GM12878 (cell line): ENCODE measurements around the gene GOLGA5. TPM values are rescaled to one million over a fixed set of nuclear protein-coding genes. Genes with fewer than 3 reads are reported as not detected.

Experiments
- ATAC-seq: fragments of 200-7000 bp; cut with Tn5 transposase; 3 replicates; pipeline ENCODE4 v1.9.1; 2020; ENCODE audit warnings: mild to moderate bottlenecking, moderate library complexity
- BruUV-seq: library from RNA; stranded (reverse); fragments of 400-500 nt; replicated peaks from 2 replicates; lab custom pipeline; 2021; lab: Mats Ljungman, UMichigan
- CTCF ChIA-PET: fragments of 300-600 bp; sonication (Branson Sonifier 250); formaldehyde crosslinking; extraction: SDS; loops from one replicate; lab custom pipeline; 2021; ENCODE audit warnings: inconsistent platforms; lab: Yijun Ruan, JAX
- POLR2A ChIA-PET: fragments of 350-600 bp; formaldehyde crosslinking; extraction: SDS; loops from one replicate; lab custom pipeline; 2021; ENCODE audit warnings: inconsistent platforms; lab: Charles Lee
- RAD21 ChIA-PET: fragments of 300-600 bp; sonication (Branson Sonifier 250); formaldehyde crosslinking; loops from one replicate; lab custom pipeline; 2023; ENCODE audit warnings: antibody characterized with exemption; ENCODE audit not compliant: unreplicated experiment; lab: Charles Lee
- SMC1A ChIA-PET: fragments of 300-600 bp; sonication (Branson Sonifier 250); formaldehyde crosslinking; loops from one replicate; lab custom pipeline; 2023; ENCODE audit not compliant: unreplicated experiment, uncharacterized antibody; lab: Charles Lee
- DNase-seq: peaks from one replicate; pipeline ENCODE4 v3.0.0-alpha.2; 2011; ENCODE audit warnings: low read depth, low spot score
- FAIRE-seq: peaks from 3 replicates; lab custom pipeline; 2011; peaks lifted over from hg19 to GRCh38; lab: Jason Lieb, UNC
- H2AFZ ChIP-seq: 2 replicates; pipeline ENCODE4 v1.6.0; 2011; ENCODE audit warnings: low read depth, low read length, control low read depth; ENCODE audit not compliant: control insufficient read depth
- H3K27ac ChIP-seq: 2 replicates; pipeline ENCODE4 v1.5.1; 2011; ENCODE audit warnings: control low read depth; ENCODE audit not compliant: control insufficient read depth, insufficient read depth
- H3K27me3 ChIP-seq, 2 experiments: replicated peaks in 1 of 2; 2 replicates each; pipeline versions ENCODE4 v1.6.0 to v1.6.1; 2011; ENCODE audit warnings: low read length in 1 of 2; ENCODE audit not compliant: control insufficient read depth in 2 of 2, insufficient read depth in 2 of 2
- H3K36me3 ChIP-seq, 2 experiments: 2 replicates each; pipeline ENCODE4 v1.5.1; 2011; ENCODE audit warnings: low read length in 1 of 2; ENCODE audit not compliant: control insufficient read depth in 2 of 2, insufficient read depth in 2 of 2
- H3K4me1 ChIP-seq: 2 replicates; pipeline ENCODE4 v1.6.1; 2011; ENCODE audit warnings: mild to moderate bottlenecking, low read length, moderate library complexity, mixed read lengths; ENCODE audit not compliant: control insufficient read depth, insufficient read depth
- H3K4me2 ChIP-seq: 2 replicates; pipeline ENCODE4 v1.6.0; 2011; ENCODE audit warnings: control low read depth; ENCODE audit not compliant: control insufficient read depth, insufficient read depth
- H3K4me3 ChIP-seq: fragments of 200-600 bp; sonication (generic); 2 replicates; pipeline ENCODE4 v1.5.1; 2016
- H3K79me2 ChIP-seq: 2 replicates; pipeline ENCODE4 v1.6.0; 2011; ENCODE audit warnings: low read length; ENCODE audit not compliant: control insufficient read depth, insufficient read depth
- H3K9ac ChIP-seq: 2 replicates; pipeline ENCODE4 v1.8.0; 2011; ENCODE audit warnings: low read length, control low read depth, mixed read lengths; ENCODE audit not compliant: control insufficient read depth, insufficient read depth
- H3K9me3 ChIP-seq: replicated peaks from 3 replicates; pipeline ENCODE4 v1.5.1; 2011; ENCODE audit warnings: mild to moderate bottlenecking, low read length; ENCODE audit not compliant: control insufficient read depth, insufficient read depth
- H4K20me1 ChIP-seq: 2 replicates; pipeline ENCODE4 v1.6.0; 2011; ENCODE audit not compliant: control insufficient read depth, insufficient read depth
- BCL11A ChIP-seq: IDR thresholded peaks from 2 replicates; pipeline ENCODE4 v1.6.1; 2011; ENCODE audit warnings: low read depth, low read length
- EP300 ChIP-seq, 2 experiments: fragments of 150-350 bp in 1 of 2; IDR thresholded peaks; 2 replicates each; pipeline ENCODE4 v1.6.1; 2011 to 2012; ENCODE audit warnings: low read depth in 2 of 2, low read length in 2 of 2, borderline replicate concordance in 1 of 2, improper control_type of control experiment in 1 of 2, inconsistent platforms in 1 of 2; ENCODE audit not compliant: control insufficient read depth in 1 of 2
- ESRRA ChIP-seq: IDR thresholded peaks from 2 replicates; pipeline ENCODE4 v1.6.1; 2012; ENCODE audit warnings: mild to moderate bottlenecking, low read length, improper control_type of control experiment
- HDAC6 ChIP-seq: fragments of 200-600 bp; sonication (generic); IDR thresholded peaks from one replicate; pipeline ENCODE4 v1.8.0; 2017; ENCODE audit warnings: antibody characterized with exemption; ENCODE audit not compliant: unreplicated experiment
- KDM1A ChIP-seq: fragments of 200-600 bp; sonication (generic); IDR thresholded peaks from 2 replicates; pipeline ENCODE4 v1.6.1; 2016; ENCODE audit warnings: borderline replicate concordance
- MTA2 ChIP-seq: fragments of 450-650 bp; IDR thresholded peaks from 2 replicates; pipeline ENCODE4 v1.6.1; 2016; ENCODE audit warnings: low read depth, mild to moderate bottlenecking, moderate library complexity
- MYC ChIP-seq: IDR thresholded peaks from 2 replicates; pipeline ENCODE4 v1.6.1; 2011; ENCODE audit warnings: mild to moderate bottlenecking, low read length, moderate library complexity, inconsistent platforms; ENCODE audit not compliant: insufficient read depth, insufficient replicate concordance, insufficient read length, severe bottlenecking
- NFXL1 ChIP-seq: fragments of 450-650 bp; IDR thresholded peaks from 2 replicates; pipeline ENCODE4 v1.6.1; 2017; ENCODE audit warnings: antibody characterized with exemption, mild to moderate bottlenecking, borderline replicate concordance
- NR2C1 ChIP-seq: fragments of 450-650 bp; IDR thresholded peaks from 2 replicates; pipeline ENCODE4 v1.6.1; 2017; ENCODE audit warnings: antibody characterized with exemption, mild to moderate bottlenecking, moderate library complexity
- PAX5 ChIP-seq: IDR thresholded peaks from 2 replicates; pipeline ENCODE4 v1.6.1; 2011; ENCODE audit warnings: low read depth, low read length, borderline replicate concordance
- RELA ChIP-seq: fragments of 450-650 bp; IDR thresholded peaks from 2 replicates; pipeline ENCODE4 v1.8.0; 2014; ENCODE audit warnings: borderline replicate concordance; ENCODE audit not compliant: partially characterized antibody
- TCF7 ChIP-seq: IDR thresholded peaks from 2 replicates; pipeline ENCODE4 v1.6.1; 2014; ENCODE audit warnings: antibody characterized with exemption, borderline replicate concordance
- WGBS: methylation state at CpG from one replicate; pipeline ENCODE4 v1.1.6; 2016; ENCODE audit warnings: low lambda C conversion rate; ENCODE audit not compliant: insufficient replicate concordance, insufficient coverage; ENCODE audit errors: missing lambda C conversion rate; 5-methylcytosine and 5-hydroxymethylcytosine counted together
- in situ Hi-C: fragments of 300-500 bp; cut with MboI; formaldehyde crosslinking; loops from 9 replicates; pipeline ENCODE4 v1.14.3; 2018; ENCODE audit warnings: mixed read lengths
- intact Hi-C: fragments of 100-400 bp; cut with micrococcal nuclease; formaldehyde crosslinking; loops from one replicate; pipeline ENCODE4 v1.14.2; 2022; ENCODE audit not compliant: unreplicated experiment
- polyA plus RNA-seq, 11 experiments: library from polyadenylated mRNA; depleted of rRNA in 4 of 11; unstranded in 6 of 11; stranded (reverse) in 5 of 11; fragments of >200 nt; fragmentation: Nextera tagmentation in 4 of 11; fragmentation: Illumina TruSeq in 1 of 11; extraction: Ambion mirVana in 4 of 11; extraction: Trizol in 1 of 11; gene quantifications; 1 replicate in 1 of 11; 2 replicates in 10 of 11; pipeline versions ENCODE4 v1.2.1 to v1.2.3, GENCODE V29; 2011 to 2016; ENCODE audit warnings: inconsistent platforms in 2 of 11, missing spikeins in 2 of 11, low read depth in 1 of 11
- total RNA-seq, 4 experiments: library from RNA; depleted of rRNA in 3 of 4; stranded (reverse); fragments of >200 nt in 3 of 4; fragmentation: Illumina TruSeq in 1 of 4; extraction: Trizol in 1 of 4; gene quantifications; 2 replicates each; pipeline versions ENCODE4 v1.2.1 to v1.2.3, GENCODE V29; 2013 to 2021
- TF ChIP-seq, protein P1 (sequence below): fragments of 450-650 bp; IDR thresholded peaks from 2 replicates; pipeline ENCODE4 v1.6.1; 2017; ENCODE audit warnings: borderline replicate concordance
- TF ChIP-seq, protein P2 (sequence below): fragments of 450-650 bp; formaldehyde crosslinking; IDR thresholded peaks from 2 replicates; pipeline ENCODE4 v1.5.0; 2022; ENCODE audit warnings: mild to moderate bottlenecking, missing genetic modification characterization
- TF ChIP-seq, protein P3 (sequence below): IDR thresholded peaks from 2 replicates; pipeline ENCODE4 v1.6.1; 2012; ENCODE audit warnings: low read depth, low read length, improper control_type of control experiment

The GOLGA5 gene
- total and polyA plus RNA-seq, 10 of the 15 experiments (the other 5 are each of a cell fraction or from before 2014, with no cell fraction given) = 10.9 to 30.1 (median 19.7) TPM

DNA sequence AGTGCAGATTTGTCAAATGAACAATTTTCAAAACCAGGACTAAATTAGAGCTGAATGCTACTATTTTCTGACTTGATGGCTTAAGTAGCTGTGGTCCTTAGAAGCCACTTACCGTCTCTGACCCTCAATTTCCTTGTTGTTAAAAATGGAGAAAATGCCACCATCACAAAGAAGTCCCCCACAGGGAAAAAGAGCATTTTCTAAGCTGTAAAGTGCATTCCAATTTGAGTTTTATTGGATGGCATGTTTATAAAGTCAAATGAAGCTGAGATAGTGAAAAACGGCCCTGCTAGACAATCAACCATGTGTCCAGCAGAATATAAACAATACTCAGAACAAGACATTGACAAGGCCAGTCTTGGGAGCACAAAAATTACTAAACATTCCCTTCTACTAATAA lies 53.6 kb downstream of the GOLGA5 start (continued):
- TF ChIP-seq EP300 (IDR thresholded peaks at IDR 0.05; ENCODE audit: borderline replicate concordance in 1 of 2, control insufficient read depth in 1 of 2, low read depth in 2 of 2, low read length in 2 of 2) = no peak

DNA sequence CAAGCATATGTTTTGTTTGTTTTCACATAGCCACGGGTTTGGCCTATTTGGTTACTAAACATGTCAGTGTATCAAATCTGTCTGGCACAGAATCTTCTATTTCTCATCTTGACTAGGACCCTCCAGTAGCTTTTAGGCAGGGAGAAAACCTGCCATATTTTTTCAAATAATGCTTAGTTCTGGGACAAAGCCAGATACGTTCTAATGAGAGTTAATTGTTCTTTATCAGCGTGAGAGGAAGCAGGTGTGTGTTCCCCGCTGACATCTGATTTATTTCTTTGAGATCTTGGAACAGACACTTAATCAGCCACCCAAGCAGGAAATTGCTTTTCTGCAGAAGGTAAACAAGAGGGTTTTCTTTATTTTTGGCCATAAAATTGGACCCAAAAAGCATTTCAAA lies 54.8 kb downstream of the GOLGA5 start:
- Histone ChIP-seq H4K20me1 (no peaks in the 10 kb centered on the region), H3K27ac (no peak overlapping the region), H3K9me3 (peaks cover 6% of the 10 kb centered on the region; the same call in 1 of the 3 replicates), H3K79me2 (no peaks in the 10 kb centered on the region), H3K4me2 (no peak overlapping the region), H3K4me1 (peaks cover 7% of the 10 kb centered on the region), H3K4me3 (no peak overlapping the region), H2AFZ (no peak overlapping the region), H3K36me3 (no peaks in the 10 kb centered on the region), H3K9ac (no peak overlapping the region), H3K27me3 (no peaks in the 10 kb centered on the region)
- CTCF ChIA-PET = interaction anchor here (1.1 kb wide), 1 partner anchor 292 kb away, joined by 4 read pairs; no protein-coding TSS in a partner anchor
- DNase-seq = no peak
- WGBS = 56% methylated on average over 4 of the region's 4 CpGs
- SMC1A ChIA-PET = no interaction called here
- RAD21 ChIA-PET = no interaction called here
- ATAC-seq = no peak
- no peak for TF ChIP-seq RELA
- no peak for TF ChIP-seq NR2C1
- TF ChIP-seq HDAC6 = no peak
- no peak for TF ChIP-seq TCF7
- TF ChIP-seq MYC = no peak
- no peak for TF ChIP-seq KDM1A
- TF ChIP-seq, protein P1, sequence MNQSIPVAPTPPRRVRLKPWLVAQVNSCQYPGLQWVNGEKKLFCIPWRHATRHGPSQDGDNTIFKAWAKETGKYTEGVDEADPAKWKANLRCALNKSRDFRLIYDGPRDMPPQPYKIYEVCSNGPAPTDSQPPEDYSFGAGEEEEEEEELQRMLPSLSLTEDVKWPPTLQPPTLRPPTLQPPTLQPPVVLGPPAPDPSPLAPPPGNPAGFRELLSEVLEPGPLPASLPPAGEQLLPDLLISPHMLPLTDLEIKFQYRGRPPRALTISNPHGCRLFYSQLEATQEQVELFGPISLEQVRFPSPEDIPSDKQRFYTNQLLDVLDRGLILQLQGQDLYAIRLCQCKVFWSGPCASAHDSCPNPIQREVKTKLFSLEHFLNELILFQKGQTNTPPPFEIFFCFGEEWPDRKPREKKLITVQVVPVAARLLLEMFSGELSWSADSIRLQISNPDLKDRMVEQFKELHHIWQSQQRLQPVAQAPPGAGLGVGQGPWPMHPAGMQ = no peak
- TF ChIP-seq BCL11A = no peak
- no peak for TF ChIP-seq MTA2
- no peak for TF ChIP-seq ESRRA
- TF ChIP-seq PAX5 = no peak
- TF ChIP-seq, protein P2, sequence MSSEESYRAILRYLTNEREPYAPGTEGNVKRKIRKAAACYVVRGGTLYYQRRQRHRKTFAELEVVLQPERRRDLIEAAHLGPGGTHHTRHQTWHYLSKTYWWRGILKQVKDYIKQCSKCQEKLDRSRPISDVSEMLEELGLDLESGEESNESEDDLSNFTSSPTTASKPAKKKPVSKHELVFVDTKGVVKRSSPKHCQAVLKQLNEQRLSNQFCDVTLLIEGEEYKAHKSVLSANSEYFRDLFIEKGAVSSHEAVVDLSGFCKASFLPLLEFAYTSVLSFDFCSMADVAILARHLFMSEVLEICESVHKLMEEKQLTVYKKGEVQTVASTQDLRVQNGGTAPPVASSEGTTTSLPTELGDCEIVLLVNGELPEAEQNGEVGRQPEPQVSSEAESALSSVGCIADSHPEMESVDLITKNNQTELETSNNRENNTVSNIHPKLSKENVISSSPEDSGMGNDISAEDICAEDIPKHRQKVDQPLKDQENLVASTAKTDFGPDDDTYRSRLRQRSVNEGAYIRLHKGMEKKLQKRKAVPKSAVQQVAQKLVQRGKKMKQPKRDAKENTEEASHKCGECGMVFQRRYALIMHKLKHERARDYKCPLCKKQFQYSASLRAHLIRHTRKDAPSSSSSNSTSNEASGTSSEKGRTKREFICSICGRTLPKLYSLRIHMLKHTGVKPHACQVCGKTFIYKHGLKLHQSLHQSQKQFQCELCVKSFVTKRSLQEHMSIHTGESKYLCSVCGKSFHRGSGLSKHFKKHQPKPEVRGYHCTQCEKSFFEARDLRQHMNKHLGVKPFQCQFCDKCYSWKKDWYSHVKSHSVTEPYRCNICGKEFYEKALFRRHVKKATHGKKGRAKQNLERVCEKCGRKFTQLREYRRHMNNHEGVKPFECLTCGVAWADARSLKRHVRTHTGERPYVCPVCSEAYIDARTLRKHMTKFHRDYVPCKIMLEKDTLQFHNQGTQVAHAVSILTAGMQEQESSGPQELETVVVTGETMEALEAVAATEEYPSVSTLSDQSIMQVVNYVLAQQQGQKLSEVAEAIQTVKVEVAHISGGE (CRISPR knock-in tag) = no peak
- TF ChIP-seq NFXL1 = no peak
- TF ChIP-seq, protein P3, sequence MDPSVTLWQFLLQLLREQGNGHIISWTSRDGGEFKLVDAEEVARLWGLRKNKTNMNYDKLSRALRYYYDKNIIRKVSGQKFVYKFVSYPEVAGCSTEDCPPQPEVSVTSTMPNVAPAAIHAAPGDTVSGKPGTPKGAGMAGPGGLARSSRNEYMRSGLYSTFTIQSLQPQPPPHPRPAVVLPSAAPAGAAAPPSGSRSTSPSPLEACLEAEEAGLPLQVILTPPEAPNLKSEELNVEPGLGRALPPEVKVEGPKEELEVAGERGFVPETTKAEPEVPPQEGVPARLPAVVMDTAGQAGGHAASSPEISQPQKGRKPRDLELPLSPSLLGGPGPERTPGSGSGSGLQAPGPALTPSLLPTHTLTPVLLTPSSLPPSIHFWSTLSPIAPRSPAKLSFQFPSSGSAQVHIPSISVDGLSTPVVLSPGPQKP = no peak
- in situ Hi-C loops = no loop called here
- BruUV-seq = no TSS peak
- no peak for FAIRE-seq
- POLR2A ChIA-PET = no interaction called here
- intact Hi-C loops = no loop called here
